Smooth muscle cell (in vitro differentiated cells): ENCODE measurements around the gene REL. TPM values are rescaled to one million over a fixed set of nuclear protein-coding genes. Genes with fewer than 3 reads are reported as not detected.

Experiments
- DNase-seq: peaks from one replicate; lab custom pipeline; 2025; ENCODE audit not compliant: unreplicated experiment; lab: John Stamatoyannopoulos, UW
- H2AFZ ChIP-seq: fragments of 200-600 bp; sonication (generic); 2 replicates; pipeline ENCODE4 v1.6.0; 2016; ENCODE audit warnings: antibody characterized with exemption, low read depth, mild to moderate bottlenecking
- H3F3A ChIP-seq: fragments of 200-600 bp; sonication (generic); 2 replicates; pipeline ENCODE4 v1.6.0; 2017; ENCODE audit warnings: antibody characterized with exemption, low read depth
- H3K27ac ChIP-seq: fragments of 200-600 bp; sonication (generic); 2 replicates; pipeline ENCODE4 v1.5.1; 2016; ENCODE audit warnings: low read depth, mild to moderate bottlenecking
- H3K27me3 ChIP-seq: fragments of 200-600 bp; sonication (generic); 2 replicates; pipeline ENCODE4 v1.6.1; 2016; ENCODE audit warnings: low read depth, mild to moderate bottlenecking
- H3K36me3 ChIP-seq: fragments of 200-600 bp; sonication (generic); 2 replicates; pipeline ENCODE4 v1.5.1; 2016; ENCODE audit warnings: low read depth
- H3K4me1 ChIP-seq: fragments of 200-600 bp; sonication (generic); 2 replicates; pipeline ENCODE4 v1.5.1; 2016; ENCODE audit warnings: low read depth
- H3K4me2 ChIP-seq: fragments of 200-600 bp; sonication (generic); 2 replicates; pipeline ENCODE4 v1.6.0; 2016; ENCODE audit warnings: mild to moderate bottlenecking
- H3K4me3 ChIP-seq: fragments of 200-600 bp; sonication (generic); 2 replicates; pipeline ENCODE4 v1.5.1; 2016; ENCODE audit warnings: mild to moderate bottlenecking
- H3K79me2 ChIP-seq: fragments of 200-600 bp; sonication (generic); 2 replicates; pipeline ENCODE4 v1.6.0; 2016; ENCODE audit warnings: low read depth, mild to moderate bottlenecking
- H3K9ac ChIP-seq: fragments of 200-600 bp; sonication (generic); 2 replicates; pipeline ENCODE4 v1.6.0; 2016; ENCODE audit warnings: low read depth
- H3K9me3 ChIP-seq: fragments of 200-600 bp; sonication (generic); replicated peaks from 2 replicates; pipeline ENCODE4 v1.5.1; 2016; ENCODE audit warnings: low read depth
- H4K20me1 ChIP-seq: fragments of 200-600 bp; sonication (generic); 2 replicates; pipeline ENCODE4 v1.6.0; 2016; ENCODE audit warnings: low read depth
- WGBS: methylation state at CpG from one replicate; pipeline ENCODE4 v1.1.7; 2016; ENCODE audit warnings: low lambda C conversion rate; 5-methylcytosine and 5-hydroxymethylcytosine counted together
- polyA plus RNA-seq: library from polyadenylated mRNA; unstranded; fragments of >200 nt; fragmentation: Nextera tagmentation; extraction: Ambion mirVana; gene quantifications from 2 replicates; pipeline ENCODE4 v1.2.1, GENCODE V29; 2016
- total RNA-seq: library from RNA; depleted of rRNA; stranded (reverse); fragments of >200 nt; gene quantifications from 2 replicates; pipeline ENCODE4 v1.2.3, GENCODE V29; 2014
- TF ChIP-seq, protein P1 (sequence below): fragments of 200-600 bp; sonication (generic); IDR thresholded peaks from 2 replicates; pipeline ENCODE4 v1.5.1; 2017; ENCODE audit warnings: borderline replicate concordance, mild to moderate bottlenecking, antibody characterized with exemption; ENCODE audit not compliant: insufficient read depth, poor library complexity, severe bottlenecking

The REL gene
- total and polyA plus RNA-seq, 2 experiments from 2014 or later = 2.3 to 15.3 TPM

DNA sequence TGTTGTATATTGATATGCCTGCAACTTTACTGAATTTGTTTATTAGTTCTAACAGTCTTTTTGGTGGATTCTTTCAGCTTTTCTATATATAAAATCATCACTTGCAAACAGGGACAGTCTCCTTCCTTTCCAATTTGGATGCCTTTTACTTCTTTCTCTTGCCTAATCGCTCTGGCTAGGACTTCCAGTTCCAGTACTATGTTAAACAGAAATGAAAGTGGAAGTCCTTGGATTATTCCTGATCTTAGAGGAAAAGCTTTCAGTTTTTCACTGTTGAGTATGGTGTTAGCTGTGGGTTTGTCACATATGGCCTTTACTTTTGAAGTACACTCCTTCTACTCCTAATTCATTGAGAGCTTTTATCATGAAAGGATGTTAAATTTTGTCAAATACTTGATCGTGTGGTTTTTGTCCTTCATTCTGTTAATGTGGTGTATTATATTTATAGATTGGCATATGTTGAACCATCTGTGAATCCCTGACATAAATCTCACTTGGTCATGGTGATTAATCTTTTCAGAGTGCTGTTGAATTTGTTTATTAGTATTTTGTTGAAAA lies 52.9 kb downstream of the REL start:
- no peak for DNase-seq
- H3K27ac ChIP-seq = no peak overlapping the region
- H3K4me3 ChIP-seq = no peak overlapping the region
- no peak overlapping the region for H3K9ac ChIP-seq
- no peak overlapping the region for H2AFZ ChIP-seq
- no peaks in the 10 kb centered on the region for H3F3A ChIP-seq
- no peaks in the 10 kb centered on the region for H3K27me3 ChIP-seq
- no peaks in the 10 kb centered on the region for H3K79me2 ChIP-seq
- H3K9me3 ChIP-seq = no peaks in the 10 kb centered on the region
- H3K4me2 ChIP-seq = no peak overlapping the region
- TF ChIP-seq, protein P1, sequence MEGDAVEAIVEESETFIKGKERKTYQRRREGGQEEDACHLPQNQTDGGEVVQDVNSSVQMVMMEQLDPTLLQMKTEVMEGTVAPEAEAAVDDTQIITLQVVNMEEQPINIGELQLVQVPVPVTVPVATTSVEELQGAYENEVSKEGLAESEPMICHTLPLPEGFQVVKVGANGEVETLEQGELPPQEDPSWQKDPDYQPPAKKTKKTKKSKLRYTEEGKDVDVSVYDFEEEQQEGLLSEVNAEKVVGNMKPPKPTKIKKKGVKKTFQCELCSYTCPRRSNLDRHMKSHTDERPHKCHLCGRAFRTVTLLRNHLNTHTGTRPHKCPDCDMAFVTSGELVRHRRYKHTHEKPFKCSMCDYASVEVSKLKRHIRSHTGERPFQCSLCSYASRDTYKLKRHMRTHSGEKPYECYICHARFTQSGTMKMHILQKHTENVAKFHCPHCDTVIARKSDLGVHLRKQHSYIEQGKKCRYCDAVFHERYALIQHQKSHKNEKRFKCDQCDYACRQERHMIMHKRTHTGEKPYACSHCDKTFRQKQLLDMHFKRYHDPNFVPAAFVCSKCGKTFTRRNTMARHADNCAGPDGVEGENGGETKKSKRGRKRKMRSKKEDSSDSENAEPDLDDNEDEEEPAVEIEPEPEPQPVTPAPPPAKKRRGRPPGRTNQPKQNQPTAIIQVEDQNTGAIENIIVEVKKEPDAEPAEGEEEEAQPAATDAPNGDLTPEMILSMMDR = no peak
- no peaks in the 10 kb centered on the region for H3K36me3 ChIP-seq
- no peaks in the 10 kb centered on the region for H4K20me1 ChIP-seq
- 99% methylated on average over 2 of the region's 2 CpGs for WGBS
- H3K4me1 ChIP-seq = no peaks in the 10 kb centered on the region

DNA sequence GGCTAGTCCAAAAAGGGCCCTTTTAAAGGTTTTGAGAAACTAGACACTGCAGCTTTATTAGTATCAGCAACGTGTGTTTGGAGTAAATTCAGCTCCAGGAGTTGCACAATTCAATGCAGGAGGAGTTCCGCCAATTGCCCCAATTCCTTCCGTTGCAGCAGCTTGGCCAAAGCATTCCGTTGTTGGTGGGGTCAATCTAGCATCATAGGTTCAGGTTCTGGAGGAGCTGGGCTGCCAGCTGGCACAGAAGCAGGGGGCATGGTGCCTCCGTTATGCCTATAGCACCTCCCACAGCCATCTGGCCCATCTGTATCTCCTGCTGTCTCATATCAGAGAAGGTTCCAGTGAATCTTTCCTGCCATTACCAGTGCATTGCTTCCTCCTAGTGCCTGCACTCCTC lies 55.4 kb downstream of the REL start:
- H3K79me2 ChIP-seq = no peaks in the 10 kb centered on the region
- H3K36me3 ChIP-seq = no peaks in the 10 kb centered on the region
- H3K4me3 ChIP-seq = no peak overlapping the region
- no peak overlapping the region for H3K27ac ChIP-seq
- no peak overlapping the region for H2AFZ ChIP-seq
- TF ChIP-seq, protein P1 = no peak
- no peaks in the 10 kb centered on the region for H4K20me1 ChIP-seq
- DNase-seq = no peak
- no peaks in the 10 kb centered on the region for H3K9me3 ChIP-seq
- no peaks in the 10 kb centered on the region for H3K27me3 ChIP-seq
- no peak overlapping the region for H3K9ac ChIP-seq
- H3F3A ChIP-seq = no peaks in the 10 kb centered on the region
- no peaks in the 10 kb centered on the region for H3K4me1 ChIP-seq
- 90% methylated on average over 5 of the region's 5 CpGs for WGBS
- no peak overlapping the region for H3K4me2 ChIP-seq

DNA sequence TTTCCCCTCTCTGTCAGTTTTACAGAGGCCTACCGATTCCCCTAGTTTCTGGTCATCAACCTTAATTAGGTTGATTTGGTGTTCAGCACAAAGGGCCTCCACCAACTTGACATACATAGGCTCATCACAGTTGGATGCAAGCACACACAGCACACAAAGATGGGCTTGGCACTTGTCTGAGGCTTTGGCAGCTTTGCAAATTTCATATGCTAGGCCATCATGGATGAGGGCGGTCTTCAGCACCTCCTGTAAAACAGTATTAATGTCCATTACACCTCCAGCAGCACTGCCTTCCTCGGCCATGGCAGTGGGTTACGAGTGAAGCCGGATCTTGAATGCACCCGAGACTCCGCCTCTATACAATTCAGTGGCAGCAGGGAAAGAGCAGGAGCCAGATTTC lies 56.9 kb downstream of the REL start:
- DNase-seq = no peak
- TF ChIP-seq, protein P1 = no peak
- H3K36me3 ChIP-seq = no peaks in the 10 kb centered on the region
- 97% methylated on average over 7 of the region's 7 CpGs for WGBS
- H3F3A ChIP-seq = no peaks in the 10 kb centered on the region
- no peak overlapping the region for H3K4me3 ChIP-seq
- no peaks in the 10 kb centered on the region for H3K4me1 ChIP-seq
- no peak overlapping the region for H3K4me2 ChIP-seq
- H3K9ac ChIP-seq = no peak overlapping the region
- H3K27me3 ChIP-seq = no peaks in the 10 kb centered on the region
- H3K9me3 ChIP-seq = no peaks in the 10 kb centered on the region
- no peak overlapping the region for H3K27ac ChIP-seq
- H2AFZ ChIP-seq = no peak overlapping the region
- no peaks in the 10 kb centered on the region for H3K79me2 ChIP-seq
- H4K20me1 ChIP-seq = no peaks in the 10 kb centered on the region

DNA sequence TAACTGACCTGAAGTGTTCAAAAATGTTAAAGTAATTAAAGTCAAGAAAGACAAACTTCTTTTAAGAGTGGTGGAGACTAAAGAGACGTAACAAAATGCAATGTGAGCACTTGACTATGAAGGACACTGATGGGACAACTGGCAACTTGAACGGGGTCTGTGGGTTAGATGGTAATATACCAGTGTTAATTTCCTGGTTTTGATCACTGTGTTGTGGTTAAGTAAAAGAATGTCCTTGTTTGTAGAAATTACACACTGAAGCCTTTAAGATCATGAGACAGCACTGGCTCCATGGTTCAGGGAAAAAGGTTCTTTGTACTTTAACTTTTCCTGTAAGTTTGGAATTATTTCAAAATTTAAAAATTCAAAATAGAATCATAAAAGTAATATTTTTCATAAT lies 58.2 kb downstream of the REL start:
- H3F3A ChIP-seq = no peaks in the 10 kb centered on the region
- no peak overlapping the region for H3K4me3 ChIP-seq
- H3K36me3 ChIP-seq = no peaks in the 10 kb centered on the region
- 81% methylated on average over 2 of the region's 2 CpGs for WGBS
- H3K4me2 ChIP-seq = no peak overlapping the region
- H3K79me2 ChIP-seq = no peaks in the 10 kb centered on the region
- no peak for DNase-seq
- TF ChIP-seq, protein P1 = no peak
- no peak overlapping the region for H2AFZ ChIP-seq
- H3K4me1 ChIP-seq = no peaks in the 10 kb centered on the region
- H3K9me3 ChIP-seq = no peaks in the 10 kb centered on the region
- no peak overlapping the region for H3K27ac ChIP-seq
- no peaks in the 10 kb centered on the region for H4K20me1 ChIP-seq
- no peak overlapping the region for H3K9ac ChIP-seq
- no peaks in the 10 kb centered on the region for H3K27me3 ChIP-seq
